ENCODE data around the gene USP7. TPM values are rescaled to one million over a fixed set of nuclear protein-coding genes. Genes with fewer than 3 reads are reported as not detected.

Gene USP7
- polyA plus RNA-seq, 1 donor (not counting 4 experiments of a cell fraction or from before 2014, with no cell fraction given): 63.4 TPM

DNA sequence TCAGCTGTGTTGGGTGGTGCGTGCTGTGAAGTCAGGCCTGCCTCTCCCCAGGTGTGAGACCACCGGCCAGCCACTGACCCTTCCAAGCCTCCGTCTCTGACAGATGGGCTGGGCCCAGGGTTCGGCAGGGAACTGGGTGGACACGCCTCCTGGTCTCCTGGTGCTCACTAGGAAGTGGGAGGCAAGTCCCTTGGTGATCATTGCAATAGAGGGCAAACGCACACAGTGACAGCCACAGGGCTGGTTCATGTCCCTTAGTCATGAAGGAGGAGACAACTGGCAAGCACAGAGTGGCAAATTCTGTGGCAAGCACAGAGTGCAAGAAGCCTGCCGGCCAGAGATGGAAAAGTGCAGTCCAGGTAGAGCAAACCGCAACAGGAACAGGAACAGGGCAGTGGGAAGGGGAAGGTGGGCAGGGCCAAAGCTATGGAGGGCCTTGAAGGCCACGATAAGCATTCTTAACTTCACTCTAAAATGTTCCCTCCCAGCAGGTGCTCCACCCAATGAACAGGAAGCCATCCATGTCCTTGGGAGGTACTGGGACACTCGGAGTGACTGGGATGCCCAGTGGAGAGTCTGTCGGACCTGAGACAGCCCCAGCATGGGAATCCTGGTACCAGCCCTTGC is 21.9 kb downstream of the USP7 start:
- peaks cover 68% of the 10 kb centered on the region for H4K20me1 ChIP-seq (ENCODE audit: control insufficient read depth, extremely low read depth, insufficient read depth, low read length)
- H3K27ac ChIP-seq (ENCODE audit: control insufficient read depth, insufficient read depth, low read length): no peak overlapping the region
- H3K79me2 ChIP-seq (ENCODE audit: control insufficient read depth, insufficient read depth, low read length): peaks cover 99% of the 10 kb centered on the region
- H3K9me3 ChIP-seq (ENCODE audit: control insufficient read depth, low read depth, low read length): no peaks in the 10 kb centered on the region
- H3K4me3 ChIP-seq (ENCODE audit: control insufficient read depth in 2 of 3, extremely low read depth in 1 of 3, insufficient read depth in 2 of 3, low read depth in 1 of 3, low read length in 3 of 3): no peak overlapping the region
- TF ChIP-seq, protein P1, sequence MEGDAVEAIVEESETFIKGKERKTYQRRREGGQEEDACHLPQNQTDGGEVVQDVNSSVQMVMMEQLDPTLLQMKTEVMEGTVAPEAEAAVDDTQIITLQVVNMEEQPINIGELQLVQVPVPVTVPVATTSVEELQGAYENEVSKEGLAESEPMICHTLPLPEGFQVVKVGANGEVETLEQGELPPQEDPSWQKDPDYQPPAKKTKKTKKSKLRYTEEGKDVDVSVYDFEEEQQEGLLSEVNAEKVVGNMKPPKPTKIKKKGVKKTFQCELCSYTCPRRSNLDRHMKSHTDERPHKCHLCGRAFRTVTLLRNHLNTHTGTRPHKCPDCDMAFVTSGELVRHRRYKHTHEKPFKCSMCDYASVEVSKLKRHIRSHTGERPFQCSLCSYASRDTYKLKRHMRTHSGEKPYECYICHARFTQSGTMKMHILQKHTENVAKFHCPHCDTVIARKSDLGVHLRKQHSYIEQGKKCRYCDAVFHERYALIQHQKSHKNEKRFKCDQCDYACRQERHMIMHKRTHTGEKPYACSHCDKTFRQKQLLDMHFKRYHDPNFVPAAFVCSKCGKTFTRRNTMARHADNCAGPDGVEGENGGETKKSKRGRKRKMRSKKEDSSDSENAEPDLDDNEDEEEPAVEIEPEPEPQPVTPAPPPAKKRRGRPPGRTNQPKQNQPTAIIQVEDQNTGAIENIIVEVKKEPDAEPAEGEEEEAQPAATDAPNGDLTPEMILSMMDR (optimal IDR thresholded peaks at IDR 0.05 in 1 of 3, IDR thresholded peaks at IDR 0.05 in 1 of 3, conservative IDR thresholded peaks at IDR 0.05 in 1 of 3; ENCODE audit: extremely low read depth in 1 of 3, insufficient read depth in 2 of 3, low read length in 3 of 3): no peak
- no peak for DNase-seq (ENCODE audit: low read depth, low spot score)
- dilution Hi-C loops (cut with MboI; ENCODE audit: extremely low pct_ligation_motif_present, low sequenced_read_pairs): loop anchor here (25.0 kb wide), 1 partner anchor 170 kb away; no protein-coding TSS in a partner anchor
- no peaks in the 10 kb centered on the region for H3K9me1 ChIP-seq (ENCODE audit: control insufficient read depth, extremely low read depth, insufficient read depth, low read length)
- no peaks in the 10 kb centered on the region for H3K36me3 ChIP-seq (ENCODE audit: control insufficient read depth in 2 of 2, extremely low read depth in 1 of 2, insufficient read depth in 2 of 2, low read length in 2 of 2)
- H3K4me1 ChIP-seq (ENCODE audit: control insufficient read depth, extremely low read depth, insufficient read depth, low read length): peaks cover 8% of the 10 kb centered on the region
- H3K9ac ChIP-seq (ENCODE audit: control insufficient read depth, extremely low read depth, insufficient read depth, low read length): no peak overlapping the region
- no peak for FAIRE-seq
- no peak overlapping the region for H2AFZ ChIP-seq (ENCODE audit: control insufficient read depth, low read length)
- H3K4me2 ChIP-seq (ENCODE audit: control insufficient read depth, extremely low read depth, insufficient read depth, low read depth, low read length): no peak overlapping the region
- no peaks in the 10 kb centered on the region for H3K27me3 ChIP-seq (ENCODE audit: control insufficient read depth, extremely low read depth, insufficient read depth, low read length)

DNA sequence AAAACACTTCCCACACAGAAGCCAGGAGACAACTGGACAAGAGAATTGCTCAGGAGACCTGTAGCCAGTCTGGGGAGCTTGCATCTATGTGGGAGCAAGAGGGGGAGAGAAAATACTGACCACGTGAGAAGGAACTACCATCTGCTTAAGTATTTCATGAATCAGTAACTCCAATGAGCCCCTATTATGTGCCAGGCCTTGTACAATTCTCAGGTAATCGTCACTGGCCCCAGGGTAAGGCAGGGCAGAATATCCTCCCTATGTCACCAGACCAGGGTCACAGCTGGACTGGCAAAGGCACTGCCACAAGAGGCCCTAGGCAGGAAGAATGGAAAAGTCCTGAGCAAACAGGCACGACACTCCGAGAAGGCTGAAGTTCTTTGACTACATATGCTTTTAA is 25.9 kb downstream of the USP7 start:
- H3K36me3 ChIP-seq (ENCODE audit: control insufficient read depth in 2 of 2, extremely low read depth in 1 of 2, insufficient read depth in 2 of 2, low read length in 2 of 2): no peaks in the 10 kb centered on the region
- TF ChIP-seq, protein P1 (optimal IDR thresholded peaks at IDR 0.05 in 1 of 3, IDR thresholded peaks at IDR 0.05 in 1 of 3, conservative IDR thresholded peaks at IDR 0.05 in 1 of 3; ENCODE audit: extremely low read depth in 1 of 3, insufficient read depth in 2 of 3, low read length in 3 of 3): no peak
- no peak for TF ChIP-seq EZH2 (IDR thresholded peaks at IDR 0.05; ENCODE audit: low read length)
- H3K27me3 ChIP-seq (ENCODE audit: control insufficient read depth, extremely low read depth, insufficient read depth, low read length): no peaks in the 10 kb centered on the region
- no peak overlapping the region for H3K9ac ChIP-seq (ENCODE audit: control insufficient read depth, extremely low read depth, insufficient read depth, low read length)
- peaks cover 17% of the 10 kb centered on the region for H3K4me1 ChIP-seq (ENCODE audit: control insufficient read depth, extremely low read depth, insufficient read depth, low read length)
- no peak overlapping the region for H3K4me2 ChIP-seq (ENCODE audit: control insufficient read depth, extremely low read depth, insufficient read depth, low read depth, low read length)
- dilution Hi-C loops (cut with MboI; ENCODE audit: extremely low pct_ligation_motif_present, low sequenced_read_pairs): loop anchor here (25.0 kb wide), 1 partner anchor 174 kb away; no protein-coding TSS in a partner anchor
- peak; percentile 23 for DNase-seq (ENCODE audit: low read depth, low spot score)
- no peaks in the 10 kb centered on the region for H3K9me3 ChIP-seq (ENCODE audit: control insufficient read depth, low read depth, low read length)
- H3K9me1 ChIP-seq (ENCODE audit: control insufficient read depth, extremely low read depth, insufficient read depth, low read length): peaks cover 9% of the 10 kb centered on the region
- peak overlapping the region; percentile 41 for H3K27ac ChIP-seq (ENCODE audit: control insufficient read depth, insufficient read depth, low read length)
- no peak overlapping the region for H2AFZ ChIP-seq (ENCODE audit: control insufficient read depth, low read length)
- H4K20me1 ChIP-seq (ENCODE audit: control insufficient read depth, extremely low read depth, insufficient read depth, low read length): peaks cover 72% of the 10 kb centered on the region
- H3K79me2 ChIP-seq (ENCODE audit: control insufficient read depth, insufficient read depth, low read length): peaks cover 99% of the 10 kb centered on the region
- no peak for FAIRE-seq
- no peak overlapping the region for H3K4me3 ChIP-seq (ENCODE audit: control insufficient read depth in 2 of 3, extremely low read depth in 1 of 3, insufficient read depth in 2 of 3, low read depth in 1 of 3, low read length in 3 of 3)
